ENCODE results near the gene CHST12. TPM values are rescaled to one million over a fixed set of nuclear protein-coding genes. Genes with fewer than 3 reads are reported as not detected.

The CHST12 gene
- total and polyA plus RNA-seq, 8 donors, result 11.7 to 27.1 (median 15.0) TPM

DNA sequence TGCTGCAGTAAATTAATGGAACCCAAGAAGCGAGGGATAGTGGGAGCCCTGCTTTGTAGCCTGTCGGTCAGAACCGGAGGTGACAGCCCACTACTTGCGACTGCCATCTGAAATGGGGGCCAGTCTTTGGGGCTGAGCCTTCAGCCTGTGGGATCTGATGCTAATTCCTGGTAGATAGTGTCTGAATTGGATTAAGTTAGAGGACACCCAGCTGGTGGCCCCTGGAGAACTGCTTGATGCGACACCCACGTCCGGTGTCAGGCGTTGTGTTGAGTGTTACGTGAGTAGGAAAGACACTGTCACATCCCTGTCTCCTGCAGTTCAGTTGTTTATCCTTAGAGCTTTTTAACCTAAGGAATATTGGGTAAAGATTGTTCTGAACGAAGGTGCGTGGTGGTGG lies 43.8 kb upstream of the CHST12 start:
- no peak for ATAC-seq
- H3K27ac ChIP-seq, result no peak overlapping the region
- no peaks in the 10 kb centered on the region for H3K9me3 ChIP-seq
- no peak overlapping the region for H3K4me3 ChIP-seq
- H3K27me3 ChIP-seq, result no peaks in the 10 kb centered on the region
- intact Hi-C loops (cut with DNase I), result no loop called here
- peaks cover 4 to 68% of the 10 kb centered on the region in 2 donors for H3K36me3 ChIP-seq
- DNase-seq, result no peak
- TF ChIP-seq, protein P1, sequence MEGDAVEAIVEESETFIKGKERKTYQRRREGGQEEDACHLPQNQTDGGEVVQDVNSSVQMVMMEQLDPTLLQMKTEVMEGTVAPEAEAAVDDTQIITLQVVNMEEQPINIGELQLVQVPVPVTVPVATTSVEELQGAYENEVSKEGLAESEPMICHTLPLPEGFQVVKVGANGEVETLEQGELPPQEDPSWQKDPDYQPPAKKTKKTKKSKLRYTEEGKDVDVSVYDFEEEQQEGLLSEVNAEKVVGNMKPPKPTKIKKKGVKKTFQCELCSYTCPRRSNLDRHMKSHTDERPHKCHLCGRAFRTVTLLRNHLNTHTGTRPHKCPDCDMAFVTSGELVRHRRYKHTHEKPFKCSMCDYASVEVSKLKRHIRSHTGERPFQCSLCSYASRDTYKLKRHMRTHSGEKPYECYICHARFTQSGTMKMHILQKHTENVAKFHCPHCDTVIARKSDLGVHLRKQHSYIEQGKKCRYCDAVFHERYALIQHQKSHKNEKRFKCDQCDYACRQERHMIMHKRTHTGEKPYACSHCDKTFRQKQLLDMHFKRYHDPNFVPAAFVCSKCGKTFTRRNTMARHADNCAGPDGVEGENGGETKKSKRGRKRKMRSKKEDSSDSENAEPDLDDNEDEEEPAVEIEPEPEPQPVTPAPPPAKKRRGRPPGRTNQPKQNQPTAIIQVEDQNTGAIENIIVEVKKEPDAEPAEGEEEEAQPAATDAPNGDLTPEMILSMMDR (IDR thresholded peaks at IDR 0.05), result no peak
- peaks cover 27 to 61% of the 10 kb centered on the region in 2 donors for H3K4me1 ChIP-seq

DNA sequence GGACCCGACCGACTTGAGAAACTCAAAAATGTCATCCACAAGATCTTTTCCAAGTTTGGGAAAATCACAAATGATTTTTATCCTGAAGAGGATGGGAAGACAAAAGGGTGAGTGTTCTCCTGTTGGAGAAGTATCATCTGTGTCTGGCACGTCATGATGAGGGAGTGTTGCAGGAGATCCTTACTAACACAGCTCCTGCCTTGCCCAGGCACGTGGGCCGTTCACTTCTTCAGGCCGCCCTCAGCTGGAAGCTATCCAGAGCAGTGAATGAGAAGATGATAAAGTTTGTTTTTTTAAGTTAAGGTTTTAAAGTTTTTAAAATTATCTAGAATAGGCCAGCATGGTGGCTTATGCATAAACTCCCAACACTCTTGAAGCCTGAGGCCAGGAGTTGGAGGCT lies 42.6 kb upstream of the CHST12 start:
- peaks cover 23 to 55% of the 10 kb centered on the region in 2 donors for H3K4me1 ChIP-seq
- H3K27me3 ChIP-seq, result no peaks in the 10 kb centered on the region
- TF ChIP-seq, protein P1 (IDR thresholded peaks at IDR 0.05), result no peak
- H3K27ac ChIP-seq, result no peak overlapping the region
- no peak overlapping the region for H3K4me3 ChIP-seq
- peaks cover 4 to 80% of the 10 kb centered on the region in 2 donors for H3K36me3 ChIP-seq
- ATAC-seq (no peak), DNase-seq (no peak)
- no peaks in the 10 kb centered on the region for H3K9me3 ChIP-seq
- intact Hi-C loops (cut with DNase I), result no loop called here

DNA sequence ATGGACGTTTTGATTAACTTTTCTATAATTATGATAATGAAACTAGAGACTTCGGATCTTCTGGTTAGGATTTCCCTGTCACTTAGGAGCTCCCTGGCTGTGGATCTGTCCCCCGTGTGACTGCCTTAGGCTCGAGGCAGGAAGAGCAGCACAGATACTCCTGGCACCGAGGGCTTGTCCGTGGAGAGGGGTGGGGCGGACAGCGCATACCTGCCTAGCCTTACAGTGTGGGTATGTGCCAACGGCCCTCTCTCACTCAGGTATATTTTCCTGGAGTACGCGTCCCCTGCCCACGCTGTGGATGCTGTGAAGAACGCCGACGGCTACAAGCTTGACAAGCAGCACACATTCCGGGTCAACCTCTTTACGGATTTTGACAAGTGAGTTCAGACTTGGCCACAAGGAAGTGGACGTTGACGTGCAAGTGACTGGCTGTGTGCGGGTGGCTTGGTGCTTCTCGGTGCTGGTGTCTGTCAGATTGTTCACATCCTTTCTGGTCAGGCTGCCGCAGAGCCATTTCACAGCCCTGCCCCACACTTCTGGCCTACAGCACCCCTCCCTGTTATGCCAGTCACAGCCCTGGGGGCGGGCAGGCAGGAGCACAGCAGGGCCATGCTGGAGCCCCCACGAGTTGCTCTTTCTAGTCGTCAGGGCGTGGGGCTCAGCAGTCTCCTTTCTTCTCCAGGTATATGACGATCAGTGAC lies 40.9 kb upstream of the CHST12 start:
- no peaks in the 10 kb centered on the region for H3K9me3 ChIP-seq
- no peak for ATAC-seq
- TF ChIP-seq, protein P1 (IDR thresholded peaks at IDR 0.05), result no peak
- intact Hi-C loops (cut with DNase I), result no loop called here
- H3K27ac ChIP-seq, result no peak overlapping the region
- H3K4me3 ChIP-seq, result no peak overlapping the region
- H3K4me1 ChIP-seq, result peaks cover 9 to 38% of the 10 kb centered on the region in 2 donors
- H3K27me3 ChIP-seq, result no peaks in the 10 kb centered on the region
- peaks cover 4 to 91% of the 10 kb centered on the region in 2 donors for H3K36me3 ChIP-seq
- DNase-seq, result no peak

DNA sequence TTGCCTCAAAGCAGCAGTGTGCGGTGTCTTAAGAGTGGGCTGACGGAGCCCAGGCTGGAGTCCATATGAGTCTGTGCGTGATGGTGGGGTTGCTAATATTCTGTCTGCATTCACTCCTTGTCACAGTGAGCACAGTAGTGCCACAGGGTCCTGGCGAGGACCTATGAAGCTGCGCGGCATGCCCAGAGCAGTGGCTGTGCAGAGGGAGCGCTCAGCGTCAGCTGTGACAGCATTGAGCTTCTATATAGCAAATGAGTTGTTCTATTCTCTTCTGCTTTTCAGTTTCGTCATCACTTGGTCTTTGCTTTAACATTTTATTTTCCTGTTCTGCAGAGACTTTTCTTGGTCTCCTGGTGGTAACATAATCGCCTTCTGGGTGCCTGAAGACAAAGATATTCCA lies 34.3 kb upstream of the CHST12 start:
- H3K9me3 ChIP-seq, result no peaks in the 10 kb centered on the region
- ATAC-seq (no peak), DNase-seq (no peak)
- TF ChIP-seq, protein P1 (IDR thresholded peaks at IDR 0.05), result no peak
- no peaks in the 10 kb centered on the region for H3K4me1 ChIP-seq
- H3K27me3 ChIP-seq, result no peaks in the 10 kb centered on the region
- intact Hi-C loops (cut with DNase I), result no loop called here
- no peak overlapping the region for H3K4me3 ChIP-seq
- H3K27ac ChIP-seq, result no peak overlapping the region
- peaks cover 0 to 100% of the 10 kb centered on the region in 2 donors for H3K36me3 ChIP-seq

DNA sequence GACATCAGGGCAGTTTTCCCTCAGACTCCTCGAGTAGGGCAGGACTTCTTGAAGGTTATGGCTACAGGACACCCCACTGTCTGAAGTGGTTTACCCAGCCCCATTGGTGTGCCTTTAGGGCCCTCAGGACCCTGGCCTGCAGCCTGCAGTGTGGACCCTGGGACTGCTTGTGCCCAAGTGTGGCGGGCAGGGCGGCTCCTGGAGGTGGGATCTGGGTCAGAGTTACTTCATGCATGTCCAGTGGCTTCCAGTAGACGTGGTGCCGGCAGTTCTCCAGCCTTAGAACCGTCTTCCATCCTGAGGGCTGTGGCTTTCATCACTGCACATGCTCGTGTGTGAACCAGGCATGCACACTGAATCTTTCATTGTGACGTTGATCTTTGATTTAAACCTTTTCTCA lies 32.1 kb upstream of the CHST12 start:
- no peak overlapping the region for H3K27ac ChIP-seq
- no peaks in the 10 kb centered on the region for H3K9me3 ChIP-seq
- intact Hi-C loops (cut with DNase I), result no loop called here
- H3K4me3 ChIP-seq, result no peak overlapping the region
- DNase-seq (no peak), ATAC-seq (no peak)
- H3K36me3 ChIP-seq, result peaks cover 0 to 100% of the 10 kb centered on the region in 2 donors
- no peaks in the 10 kb centered on the region for H3K27me3 ChIP-seq
- no peaks in the 10 kb centered on the region for H3K4me1 ChIP-seq
- TF ChIP-seq, protein P1 (IDR thresholded peaks at IDR 0.05), result no peak
